Measurements from ENCODE around the gene RNF227.
"Not testable (repeated sequence)": the region's sequence is repeated elsewhere in the genome, so short reads cannot be mapped to it uniquely, and the experiment has no call there.

RNF227 gene

GRCh38 chr17:7915611-7916384, at the start of gene RNF227:
RNF227 (minus strand) TSS chr17:7916289; CDS start chr17:7916195, 94 bp downstream.
- peak; percentile 69 for DNase-seq (ENCODE audit: low read depth)

DNA sequence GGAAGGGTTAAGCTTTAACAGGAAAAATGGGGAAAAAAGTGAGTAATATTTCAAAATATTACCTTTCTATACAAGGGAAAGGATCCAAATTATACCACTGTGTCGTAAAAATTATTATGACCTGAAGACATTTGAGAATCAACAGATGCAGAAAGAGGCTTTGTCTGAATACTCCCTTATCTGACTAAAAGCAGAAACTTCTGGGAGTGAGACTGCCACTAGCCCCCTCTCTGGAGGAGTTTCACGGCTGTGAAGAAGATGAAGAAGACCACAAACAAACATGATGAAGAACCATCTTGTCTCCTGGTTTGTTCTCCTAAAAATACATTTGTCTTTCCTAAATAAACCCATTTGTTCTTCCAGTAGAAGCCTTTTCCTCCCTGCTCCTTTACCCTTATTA, 45.3 kb upstream of the RNF227 start:
- DNase-seq (ENCODE audit: low read depth) = no peak

- DNase-seq (ENCODE audit: low read depth) = no peak
These were observed 43.6 kb upstream of the RNF227 start for GRCh38 chr17:7959503-7960253.

DNA sequence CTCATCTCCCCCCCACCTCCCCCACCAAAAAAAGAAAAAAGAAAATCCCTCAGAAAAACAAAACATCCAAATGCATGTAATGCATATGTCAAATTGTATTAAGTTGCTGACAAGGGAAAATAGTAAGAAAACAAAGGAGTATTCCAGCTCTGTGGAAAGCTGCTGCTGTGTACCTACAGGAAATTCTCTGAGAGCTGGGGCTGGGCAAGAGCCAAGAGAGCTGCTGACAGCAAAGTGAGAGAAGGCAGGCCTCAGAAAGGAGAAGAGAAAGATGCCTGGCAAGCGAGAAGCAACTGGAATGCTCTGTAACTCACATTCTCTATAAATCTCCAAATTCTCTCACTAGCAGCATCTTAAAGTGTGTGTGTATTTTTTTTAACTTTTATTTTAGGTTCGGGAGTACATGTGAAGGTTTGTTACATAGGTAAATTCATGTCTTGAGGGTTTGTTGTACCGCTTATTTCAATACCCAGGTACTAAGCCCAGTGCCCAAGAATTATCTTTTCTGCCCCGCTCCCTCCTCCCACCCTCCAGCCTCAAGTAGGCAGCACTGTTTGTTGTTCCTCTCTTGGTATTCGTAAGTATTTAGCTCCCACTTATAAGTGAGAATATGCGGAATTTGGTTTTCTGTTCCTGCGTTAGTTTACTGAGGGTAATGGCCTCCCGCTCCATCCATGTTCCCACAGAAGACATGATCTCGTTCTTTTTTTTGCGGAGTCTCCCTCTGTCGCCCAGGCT, 40.3 kb upstream of the RNF227 start:
- no peak for DNase-seq (ENCODE audit: low read depth)

GRCh38 chr17:7955414-7956227, 39.5 kb upstream of the RNF227 start:
- no peak for DNase-seq (ENCODE audit: low read depth)

GRCh38 chr17:7953266-7953665, 37.2 kb upstream of the RNF227 start:
- not testable (repeated sequence) for DNase-seq (ENCODE audit: low read depth)

- DNase-seq (ENCODE audit: low read depth) = peak; percentile 15
These were observed 35.2 kb upstream of the RNF227 start for GRCh38 chr17:7951143-7951792.

DNA sequence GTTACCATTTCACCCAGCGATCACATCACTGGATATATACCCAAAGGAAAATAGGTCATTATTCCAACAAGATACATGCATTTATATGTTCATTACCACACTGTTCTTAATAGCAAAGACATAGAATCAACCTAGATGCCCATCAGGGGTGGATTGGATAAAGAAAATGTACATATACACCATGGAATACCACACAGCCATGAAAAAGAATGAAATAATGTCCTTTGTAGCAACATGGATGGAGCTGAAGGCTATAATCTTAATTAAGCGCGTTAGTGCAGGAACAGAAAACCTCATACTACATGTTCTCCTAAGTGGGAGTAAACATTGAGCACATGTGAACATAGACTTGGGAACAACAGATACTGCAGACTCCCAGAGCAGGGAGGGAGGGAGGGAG, 34.5 kb upstream of the RNF227 start:
- no peak for DNase-seq (ENCODE audit: low read depth)

DNA sequence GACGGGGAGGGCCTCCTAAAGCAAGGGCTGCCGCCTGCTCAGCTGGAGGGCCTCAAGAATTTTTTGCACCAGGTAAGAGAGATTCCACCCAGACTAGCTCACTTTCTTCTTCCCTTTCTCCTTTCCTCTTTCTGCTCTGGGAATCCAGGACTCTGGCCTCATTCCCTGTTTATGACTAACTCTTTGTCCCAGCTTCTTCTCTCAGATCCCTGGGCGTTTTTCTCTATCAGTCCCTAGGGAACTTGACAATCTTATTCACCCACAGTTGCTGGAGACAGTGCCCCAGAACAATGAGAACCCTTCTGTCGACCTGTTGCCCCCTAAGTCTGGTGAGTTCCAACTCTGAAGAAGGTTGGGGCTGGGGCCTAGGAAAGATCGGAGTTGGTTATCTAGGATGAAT, 31.6 kb upstream of the RNF227 start:
- no peak for DNase-seq (ENCODE audit: low read depth)

DNA sequence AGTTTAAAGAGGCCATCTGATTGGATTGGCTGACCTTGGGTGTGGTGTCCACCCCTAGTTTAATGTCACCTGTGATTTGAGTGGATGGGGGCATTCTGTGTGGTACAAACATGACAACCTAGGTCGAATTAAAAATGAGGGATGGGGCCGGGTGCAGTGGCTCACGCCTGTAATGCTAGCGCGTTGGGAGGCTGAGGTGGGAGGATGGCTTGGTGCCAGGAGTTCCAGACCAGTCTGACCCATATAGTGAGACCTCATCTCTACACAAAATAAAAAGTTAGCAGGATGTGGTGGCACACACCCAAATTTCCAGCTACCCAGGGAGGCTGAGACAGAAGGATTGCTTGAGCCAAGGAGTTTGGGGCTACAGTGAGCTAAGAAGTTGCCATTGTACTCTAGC, 30.4 kb upstream of the RNF227 start:
- DNase-seq (ENCODE audit: low read depth) = no peak

GRCh38 chr17:7945651-7946050, 29.6 kb upstream of the RNF227 start:
- DNase-seq (ENCODE audit: low read depth) = no peak

DNA sequence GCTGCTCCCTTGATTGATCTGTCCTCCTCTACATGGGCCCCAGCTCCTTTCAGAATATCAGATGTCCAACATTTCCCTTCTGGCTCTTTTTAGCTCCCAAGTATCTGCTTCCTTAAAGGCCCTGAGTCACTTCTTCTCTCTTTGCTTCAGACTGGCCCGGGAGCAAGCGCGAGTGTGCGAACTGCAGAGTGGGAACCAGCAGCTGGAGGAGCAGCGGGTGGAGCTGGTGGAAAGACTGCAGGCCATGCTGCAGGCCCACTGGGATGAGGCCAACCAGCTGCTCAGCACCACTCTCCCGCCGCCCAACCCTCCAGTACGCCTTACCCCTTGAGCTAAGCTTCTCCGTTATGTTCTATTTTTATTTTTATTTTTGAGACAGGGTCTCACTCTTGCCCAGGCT, 28.2 kb upstream of the RNF227 start:
- DNase-seq (ENCODE audit: low read depth) = no peak

GRCh38 chr17:7943291-7943690, 27.2 kb upstream of the RNF227 start:
- no peak for DNase-seq (ENCODE audit: low read depth)

GRCh38 chr17:7940743-7941142, 24.7 kb upstream of the RNF227 start:
- DNase-seq (ENCODE audit: low read depth) = no peak

DNA sequence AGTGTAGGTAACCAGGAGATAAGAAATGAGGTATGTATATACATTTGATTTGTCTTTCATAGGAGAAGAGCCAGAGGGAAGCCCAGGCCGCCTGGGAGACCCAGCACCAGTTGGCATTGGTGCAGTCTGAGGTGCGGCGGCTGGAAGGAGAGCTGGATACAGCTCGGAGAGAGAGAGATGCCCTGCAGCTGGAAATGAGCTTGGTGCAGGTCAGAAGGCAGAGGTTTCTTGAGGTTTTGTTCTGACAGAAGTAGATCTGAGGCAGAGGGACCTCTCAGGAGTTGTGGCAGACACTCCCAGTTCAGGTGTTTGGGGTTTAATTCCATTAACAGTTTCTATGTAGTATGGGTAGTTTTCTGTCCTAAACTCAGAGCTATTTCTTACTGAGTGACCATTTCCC, 23.9 kb upstream of the RNF227 start:
- no peak for DNase-seq (ENCODE audit: low read depth)

DNA sequence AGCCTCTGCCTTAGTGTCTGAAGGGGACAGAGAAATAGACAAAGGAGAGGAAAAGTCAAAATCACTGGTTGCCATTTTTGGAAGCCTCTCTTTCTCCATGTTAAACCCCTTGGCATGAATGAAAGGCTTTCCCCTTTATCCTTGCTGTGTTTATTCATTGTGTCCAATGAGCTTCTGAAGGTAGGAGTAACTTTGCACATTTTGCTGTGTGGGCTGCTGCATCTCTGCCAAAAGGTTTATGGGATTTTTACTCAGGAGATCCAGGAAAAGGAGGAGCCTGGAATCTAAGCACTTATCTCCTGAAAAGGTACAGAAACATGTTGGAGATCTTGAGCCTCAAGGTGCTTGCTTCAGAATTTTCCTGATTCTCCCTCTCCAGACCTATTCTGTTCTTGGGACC, 19.8 kb upstream of the RNF227 start:
- DNase-seq (ENCODE audit: low read depth) = no peak

- no peak for DNase-seq (ENCODE audit: low read depth)
These were observed 16.9 kb upstream of the RNF227 start for GRCh38 chr17:7932949-7933348.

DNA sequence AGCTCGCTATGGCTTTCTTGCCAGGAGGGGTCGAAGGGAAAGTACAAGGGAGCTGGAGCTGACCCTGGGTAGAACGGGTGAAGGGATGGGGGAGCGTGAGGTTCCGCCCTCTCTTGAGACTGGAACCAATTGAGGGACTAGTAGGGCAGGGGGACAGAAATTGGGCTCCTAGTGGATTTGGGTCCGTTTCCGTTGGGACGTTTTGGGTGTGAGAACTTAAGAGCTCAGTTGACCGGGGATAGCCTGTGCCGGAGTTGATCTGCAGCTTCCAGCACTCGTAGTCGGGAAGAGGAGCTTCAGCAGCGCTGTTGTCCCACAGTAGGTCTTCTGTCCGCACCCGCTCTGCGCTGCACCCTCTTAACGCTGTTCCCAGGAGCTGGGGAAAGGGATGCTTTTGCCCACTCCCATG, 16.4 kb upstream of the RNF227 start:
- DNase-seq (ENCODE audit: low read depth) = no peak

- peak; percentile 99 for DNase-seq (ENCODE audit: low read depth)
These were observed 15.8 kb upstream of the RNF227 start, which contains the start of the genes CNTROB and TRAPPC1 for GRCh38 chr17:7931709-7932482. CNTROB (plus strand) TSS chr17:7932206; CDS start chr17:7933080, 874 bp downstream. TRAPPC1 (minus strand) TSS chr17:7931946; CDS start chr17:7931829, 117 bp downstream.

Measured in stimulated activated CD4-positive, alpha-beta T cell treated with anti-CD3 and anti-CD28 coated beads, Interleukin-2, amount 100 ng/mL, for 4 hours (primary cell).